ENCODE data around the gene STX11.
"Not testable (repeated sequence)": the region's sequence is repeated elsewhere in the genome, so short reads cannot be mapped to it uniquely, and the experiment has no call there.

STX11 gene

GRCh38 chr6:144123836-144124235 lies 26.5 kb upstream of the STX11 start:
- DNase-seq, result no peak
- TF ChIP-seq CTCF (IDR thresholded peaks at IDR 0.05; ENCODE audit: low read depth, low read length), result no peak
- H3K36me3 ChIP-seq, result no peaks in the 10 kb centered on the region
- H3K4me3 ChIP-seq (ENCODE audit: low read depth, low read length), result no peak overlapping the region
- H3K27me3 ChIP-seq, result no peaks in the 10 kb centered on the region
- H3K9me3 ChIP-seq, result no peaks in the 10 kb centered on the region
- H3K4me1 ChIP-seq, result no peaks in the 10 kb centered on the region

- H3K4me1 ChIP-seq, result no peaks in the 10 kb centered on the region
- DNase-seq, result no peak
- TF ChIP-seq CTCF (IDR thresholded peaks at IDR 0.05; ENCODE audit: low read depth, low read length), result no peak
- no peak overlapping the region for H3K4me3 ChIP-seq (ENCODE audit: low read depth, low read length)
- no peaks in the 10 kb centered on the region for H3K9me3 ChIP-seq
- H3K36me3 ChIP-seq, result no peaks in the 10 kb centered on the region
- no peaks in the 10 kb centered on the region for H3K27me3 ChIP-seq
These were observed 23.2 kb upstream of the STX11 start for GRCh38 chr6:144127097-144127496.

GRCh38 chr6:144129469-144129868 lies 20.8 kb upstream of the STX11 start:
- no peak for DNase-seq
- Histone ChIP-seq H3K4me1 (no peaks in the 10 kb centered on the region), H3K27me3 (no peaks in the 10 kb centered on the region), H3K9me3 (no peaks in the 10 kb centered on the region), H3K36me3 (no peaks in the 10 kb centered on the region), H3K4me3 (ENCODE audit: low read depth, low read length) (no peak overlapping the region)
- TF ChIP-seq CTCF (IDR thresholded peaks at IDR 0.05; ENCODE audit: low read depth, low read length), result no peak

GRCh38 chr6:144131248-144131709 lies 19.0 kb upstream of the STX11 start:
- no peaks in the 10 kb centered on the region for H3K9me3 ChIP-seq
- no peak for DNase-seq
- no peaks in the 10 kb centered on the region for H3K36me3 ChIP-seq
- H3K27me3 ChIP-seq, result peaks cover 3% of the 10 kb centered on the region; the same call in 1 of the 2 replicates
- TF ChIP-seq CTCF (IDR thresholded peaks at IDR 0.05; ENCODE audit: low read depth, low read length), result no peak
- H3K4me3 ChIP-seq (ENCODE audit: low read depth, low read length), result no peak overlapping the region
- no peaks in the 10 kb centered on the region for H3K4me1 ChIP-seq

GRCh38 chr6:144132167-144132690 lies 18.1 kb upstream of the STX11 start:
- not testable (repeated sequence) for H3K4me3 ChIP-seq (ENCODE audit: low read depth, low read length); H3K36me3 ChIP-seq; H3K9me3 ChIP-seq; H3K27me3 ChIP-seq; H3K4me1 ChIP-seq; DNase-seq

GRCh38 chr6:144133225-144133821 lies 17.0 kb upstream of the STX11 start:
- no peaks in the 10 kb centered on the region for H3K36me3 ChIP-seq
- H3K4me3 ChIP-seq (ENCODE audit: low read depth, low read length), result no peak overlapping the region
- DNase-seq, result no peak
- H3K27me3 ChIP-seq, result peaks cover 3% of the 10 kb centered on the region; the same call in 1 of the 2 replicates
- H3K4me1 ChIP-seq, result no peaks in the 10 kb centered on the region
- no peaks in the 10 kb centered on the region for H3K9me3 ChIP-seq
- TF ChIP-seq CTCF (IDR thresholded peaks at IDR 0.05; ENCODE audit: low read depth, low read length), result no peak

Measured in BE2C (cell line).